ENCODE data around the gene PHACTR3.

The PHACTR3 gene

DNA sequence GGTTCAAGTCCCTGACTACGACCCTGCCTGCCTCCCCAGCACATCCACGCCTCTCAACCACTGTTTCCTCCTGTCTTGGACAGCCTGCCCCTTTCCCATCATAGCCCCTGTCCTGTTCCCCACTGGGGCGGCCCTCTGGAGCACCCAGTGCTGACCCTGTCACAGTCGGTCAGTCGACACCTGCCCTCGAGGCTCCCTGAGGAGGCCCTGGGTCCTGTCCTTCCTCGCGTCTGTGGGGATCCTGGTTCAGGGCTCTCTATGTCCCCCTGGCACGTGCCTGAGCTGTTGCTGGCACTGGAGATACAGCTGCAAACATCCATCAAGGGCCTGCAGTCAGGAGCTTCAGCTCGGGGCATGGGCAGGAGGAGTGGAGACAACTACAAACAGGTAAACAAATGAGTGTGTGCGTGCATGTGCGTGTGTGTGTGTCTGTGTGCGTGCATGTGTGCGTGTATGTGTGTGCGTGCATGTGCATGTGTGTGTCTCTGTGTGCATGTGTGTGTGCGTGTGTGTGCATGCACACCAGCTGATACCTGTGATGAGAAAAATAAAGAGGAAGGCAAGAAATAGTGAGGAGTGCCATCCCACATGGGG, 132.8 kb downstream of the PHACTR3 start:
- no peak for DNase-seq

DNA sequence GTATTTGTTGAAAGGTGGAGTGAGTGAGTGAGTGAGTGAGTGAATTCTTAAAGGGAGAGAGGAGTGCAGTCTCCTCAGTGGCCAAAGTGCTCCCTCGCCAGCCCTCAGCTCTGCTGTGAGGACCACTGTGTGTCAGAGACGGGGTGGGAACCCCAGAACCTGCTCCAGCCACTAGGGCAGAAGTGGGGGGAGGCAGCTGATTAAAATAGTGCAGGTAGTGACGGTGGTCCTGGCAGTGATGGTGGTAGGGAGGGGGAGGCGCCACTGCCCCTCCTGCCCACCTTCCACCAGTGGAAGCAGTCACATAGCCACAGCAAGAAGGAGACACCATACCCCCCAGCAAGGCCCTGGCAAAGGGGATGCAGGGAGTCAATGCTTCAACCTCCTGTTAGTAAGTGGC, 133.5 kb downstream of the PHACTR3 start:
- DNase-seq: no peak

DNA sequence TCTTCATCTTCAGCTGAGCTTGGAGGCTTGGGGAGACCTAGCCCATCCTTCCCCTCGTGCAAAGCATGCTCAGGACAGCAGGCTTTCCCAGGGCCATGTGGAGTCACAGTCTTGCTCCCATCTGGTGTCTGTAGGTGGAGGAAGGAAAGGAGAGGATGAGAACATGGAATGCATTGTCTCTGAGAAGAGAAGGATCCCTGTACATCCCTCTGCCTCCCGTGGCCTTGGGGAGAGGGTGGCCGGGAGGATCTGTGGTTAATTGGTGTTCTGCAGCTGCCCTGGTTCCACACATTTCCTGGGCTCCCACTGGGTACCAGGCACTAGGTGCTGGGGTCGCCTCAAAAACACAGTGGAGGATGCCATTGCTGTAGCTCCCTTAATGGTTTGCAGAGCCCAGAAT, 134.5 kb downstream of the PHACTR3 start:
- DNase-seq: no peak

DNA sequence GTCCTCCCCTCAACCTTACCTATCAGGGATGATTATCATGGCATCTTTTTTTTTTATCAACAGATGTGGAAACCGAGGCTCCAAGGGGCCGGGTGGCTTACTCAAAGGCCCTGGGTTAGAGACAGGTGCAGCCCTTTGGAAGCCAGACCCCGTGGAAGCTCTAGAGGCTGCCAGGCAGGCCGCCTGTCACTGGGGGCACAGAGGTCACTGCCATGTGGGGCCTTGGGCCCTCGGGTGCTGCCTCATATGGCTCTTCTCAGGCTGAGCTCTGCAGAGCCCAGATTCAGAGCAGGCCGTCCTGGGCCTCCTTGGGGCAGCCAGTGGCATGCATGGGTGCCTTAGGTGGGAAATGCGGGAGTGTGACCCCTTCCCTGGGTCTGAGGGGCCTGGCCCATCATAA, 136.3 kb downstream of the PHACTR3 start:
- DNase-seq: no peak

DNA sequence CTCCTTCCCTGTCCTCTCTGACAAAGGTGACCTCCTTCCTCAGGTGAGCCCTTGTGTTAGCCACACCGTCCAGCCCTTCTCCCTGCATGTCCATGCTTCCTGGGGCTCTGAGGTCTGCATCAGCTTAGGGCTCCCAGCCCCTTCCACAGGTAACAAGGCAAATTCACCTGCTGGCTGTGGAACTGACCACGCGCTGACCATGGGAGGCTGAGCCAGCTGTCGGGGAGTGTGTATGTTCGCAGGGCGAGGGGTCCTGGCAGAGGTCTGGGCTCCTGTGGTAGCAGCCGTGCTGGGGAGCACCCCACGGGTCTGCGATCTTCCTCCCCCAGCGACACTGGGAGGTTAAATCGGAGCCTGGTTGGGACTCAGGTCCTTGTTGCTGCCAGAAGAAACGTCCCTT, 136.7 kb downstream of the PHACTR3 start:
- DNase-seq: no peak

DNA sequence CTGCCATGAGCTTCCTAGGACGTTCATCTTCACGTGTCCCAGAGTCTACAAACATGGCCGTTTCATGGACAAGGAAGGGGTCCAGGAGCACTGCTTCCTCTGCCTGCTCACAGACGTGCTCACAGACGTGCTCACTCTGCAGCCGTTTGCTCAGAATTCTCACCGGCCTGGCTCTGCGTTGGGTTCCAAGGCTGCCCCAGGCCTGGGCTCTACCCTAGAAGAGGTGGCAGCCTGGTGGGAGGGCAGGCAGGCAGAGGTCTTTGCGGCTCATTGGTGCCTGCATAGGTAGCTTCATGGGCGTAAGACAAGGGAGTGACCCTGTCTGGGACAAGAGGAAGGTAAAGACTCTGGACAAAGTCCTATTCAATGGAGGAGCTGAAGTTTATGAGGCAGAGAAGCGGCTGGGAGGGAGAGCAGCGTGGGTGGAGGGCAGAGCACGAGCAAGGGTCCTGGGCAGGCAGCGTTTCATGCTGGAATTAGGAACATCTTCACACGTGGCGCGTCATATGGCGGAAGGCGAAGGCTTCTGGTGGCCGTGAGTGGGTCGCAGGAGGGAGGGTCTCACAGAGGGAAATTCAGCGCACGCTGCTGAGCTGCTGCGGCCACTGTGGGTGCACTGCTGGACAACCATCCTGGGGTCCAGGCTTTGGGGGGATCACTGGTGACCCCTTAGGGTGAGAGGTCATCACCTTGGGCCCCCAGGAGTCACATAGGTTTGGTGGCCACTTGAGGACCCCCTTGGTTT, 138.2 kb downstream of the PHACTR3 start:
- no peak for DNase-seq

DNA sequence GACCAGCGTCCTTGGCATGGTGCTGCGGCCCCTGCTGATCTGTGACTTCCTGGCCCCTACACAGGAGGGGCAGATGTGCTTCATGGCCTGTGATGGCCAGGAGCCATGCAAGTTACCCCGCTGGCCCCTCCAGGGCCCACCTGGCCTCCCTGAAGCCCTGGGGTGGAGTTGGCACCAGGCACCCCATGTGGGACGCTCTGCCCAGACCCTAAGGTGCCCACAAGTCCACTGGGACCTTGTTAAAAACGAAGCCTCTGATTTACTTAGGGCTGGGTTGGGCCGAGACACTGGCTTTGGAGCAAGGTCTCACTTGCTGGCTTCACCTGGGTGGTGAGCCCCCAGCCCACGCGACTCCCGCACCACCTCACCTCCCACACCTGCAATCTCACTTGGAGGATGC, 139.0 kb downstream of the PHACTR3 start:
- DNase-seq: no peak

DNA sequence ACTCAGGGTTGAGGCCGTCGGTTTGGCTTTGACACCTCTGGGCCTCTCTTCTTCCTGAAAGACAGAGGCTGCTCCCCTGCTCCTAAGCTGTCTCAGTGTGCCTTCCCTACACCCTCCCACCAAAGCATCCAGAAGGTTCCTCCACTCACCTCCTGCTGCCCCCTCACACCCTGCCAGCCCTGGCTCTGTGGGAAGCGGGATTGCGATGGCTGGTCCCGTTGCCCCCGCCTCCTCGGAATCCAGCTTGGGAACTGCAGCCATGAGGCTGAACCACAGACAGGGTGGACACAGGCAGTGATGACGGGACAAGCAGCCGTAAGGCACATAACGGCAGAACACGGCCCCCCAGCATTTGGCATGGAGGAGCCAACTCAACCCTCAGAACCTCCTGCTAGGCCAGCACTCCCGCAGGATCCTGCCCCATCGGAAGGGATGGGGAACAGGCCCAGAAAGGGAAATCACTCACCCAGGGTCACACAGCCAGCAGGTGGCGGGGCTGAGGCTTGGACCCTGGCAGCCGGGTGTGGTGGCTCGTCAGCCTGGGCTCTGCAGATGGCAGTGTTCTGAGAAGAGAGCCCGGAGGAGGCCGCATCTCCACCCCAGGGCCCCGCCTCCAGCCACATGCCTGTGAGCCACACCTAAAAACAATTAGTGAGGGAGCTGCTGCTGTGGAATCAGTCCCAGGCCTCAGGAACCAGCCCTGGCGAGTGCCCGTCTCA, 139.6 kb downstream of the PHACTR3 start:
- DNase-seq: no peak

DNA sequence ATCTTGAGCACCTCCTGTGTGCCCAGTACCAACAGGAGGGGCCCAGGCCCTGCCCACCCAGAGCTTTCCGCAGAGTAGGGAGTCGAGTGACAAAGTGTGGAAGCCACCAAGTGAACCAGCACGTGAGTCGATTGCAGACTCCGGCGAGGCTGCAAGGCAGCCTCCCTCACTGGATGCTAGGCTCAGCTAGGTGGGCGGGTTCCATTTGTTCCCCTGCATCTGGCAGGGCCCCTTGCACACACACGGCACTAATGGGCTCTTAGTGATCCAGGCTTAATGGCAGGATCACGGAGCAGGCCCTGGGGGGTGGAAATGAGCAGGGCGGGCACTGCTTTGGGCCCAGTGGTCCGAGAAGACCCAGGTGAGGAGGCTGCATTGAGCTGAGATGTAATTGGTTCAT, 140.4 kb downstream of the PHACTR3 start:
- DNase-seq: no peak

DNA sequence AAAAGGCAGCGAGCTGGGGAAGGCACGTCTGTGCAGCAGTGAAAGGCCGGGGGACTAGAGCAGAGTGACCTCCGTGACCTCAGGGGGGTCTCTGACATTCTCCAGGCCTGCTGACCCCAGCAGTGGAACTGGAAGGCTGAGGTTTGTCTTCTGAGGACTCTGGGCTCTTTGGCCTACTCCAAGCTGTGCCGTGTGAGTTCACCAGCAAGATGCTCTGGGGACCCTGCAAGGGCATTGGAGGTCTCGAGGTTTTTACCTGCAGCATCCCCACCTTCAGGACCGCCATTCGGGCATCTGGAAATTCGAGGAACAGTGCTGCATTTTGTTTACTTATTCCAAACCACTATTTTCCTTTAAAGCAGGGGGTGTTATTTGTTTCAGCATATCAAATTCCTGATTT, 140.9 kb downstream of the PHACTR3 start:
- DNase-seq: no peak

DNA sequence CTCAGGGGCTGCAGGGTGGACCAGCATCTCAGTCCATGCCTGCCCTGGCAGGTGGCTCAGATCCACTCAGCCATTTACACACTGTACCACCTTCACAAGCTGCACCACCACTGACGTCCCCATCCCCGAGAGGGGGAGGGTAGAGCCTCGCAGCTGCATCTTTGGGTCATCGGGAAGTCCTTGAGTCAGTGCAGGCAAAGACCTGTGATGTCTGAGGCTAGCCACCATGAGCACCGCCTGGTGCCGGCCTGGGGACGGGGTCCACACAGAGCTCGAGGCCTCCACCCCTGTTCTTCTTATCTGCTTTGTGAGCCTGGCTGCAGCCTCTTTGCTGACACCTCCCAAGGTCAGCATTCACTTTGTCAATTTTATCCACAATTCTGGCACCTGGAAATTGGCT, 141.4 kb downstream of the PHACTR3 start:
- no peak for DNase-seq

DNA sequence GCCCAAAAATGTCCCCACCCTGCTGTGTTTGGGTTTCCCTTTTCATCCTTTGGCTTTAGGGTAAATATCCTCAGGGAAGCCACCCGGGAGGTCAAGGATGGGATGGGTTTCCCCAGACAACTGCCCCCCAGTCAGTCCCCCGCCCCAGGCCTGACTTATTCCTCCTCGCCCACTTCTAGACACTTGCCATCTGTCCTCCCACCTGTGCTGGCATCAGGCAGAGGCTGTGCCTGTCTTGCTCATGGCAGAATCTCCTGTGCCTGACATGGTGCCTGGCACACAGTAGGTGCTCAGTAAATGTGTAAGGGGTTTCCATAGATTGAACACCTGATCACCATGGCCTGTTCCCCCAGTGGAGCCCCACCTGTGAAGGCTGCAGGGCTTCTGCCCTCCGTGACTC, 141.8 kb downstream of the PHACTR3 start:
- DNase-seq: no peak

DNA sequence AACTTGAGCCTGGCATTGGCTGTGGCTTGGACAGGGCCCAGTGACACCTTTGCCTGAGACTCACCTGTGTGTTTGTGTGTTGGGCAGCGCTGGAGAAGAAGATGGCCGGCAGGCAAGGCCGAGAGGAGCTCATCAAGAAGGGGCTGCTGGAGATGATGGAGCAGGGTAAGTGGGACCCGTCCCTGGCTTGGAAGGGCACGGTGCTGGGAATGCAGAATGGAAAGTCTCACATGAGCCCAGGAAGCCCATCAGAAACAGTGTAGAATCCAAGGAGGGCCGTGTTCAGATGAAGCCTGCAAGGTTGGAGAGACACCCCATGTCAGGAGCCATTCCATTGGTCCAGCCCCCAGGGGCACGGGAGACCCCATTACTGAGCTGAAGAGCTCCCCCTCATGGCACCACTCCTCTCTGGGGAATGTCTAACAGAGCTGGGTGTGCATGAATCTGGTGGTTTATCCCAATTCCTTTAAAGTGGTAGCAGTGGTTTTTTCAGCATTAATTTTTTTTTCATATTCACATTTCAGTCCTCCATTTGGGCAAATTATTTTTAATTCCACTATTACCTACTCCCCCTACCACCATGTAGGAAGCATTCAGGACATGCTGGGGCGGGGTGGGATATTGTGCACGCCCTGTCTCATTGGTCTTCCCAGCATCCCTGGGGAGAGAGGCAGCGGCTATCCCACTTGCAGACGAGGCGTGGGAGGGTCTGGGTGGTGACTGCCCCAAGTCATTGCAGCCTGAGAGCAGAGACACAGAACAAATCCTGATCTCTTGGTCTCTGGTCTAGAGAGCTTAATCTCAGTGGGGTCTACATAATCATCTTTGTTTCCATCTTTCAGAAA, 143.6 kb downstream of the PHACTR3 start:
- no peak for DNase-seq

DNA sequence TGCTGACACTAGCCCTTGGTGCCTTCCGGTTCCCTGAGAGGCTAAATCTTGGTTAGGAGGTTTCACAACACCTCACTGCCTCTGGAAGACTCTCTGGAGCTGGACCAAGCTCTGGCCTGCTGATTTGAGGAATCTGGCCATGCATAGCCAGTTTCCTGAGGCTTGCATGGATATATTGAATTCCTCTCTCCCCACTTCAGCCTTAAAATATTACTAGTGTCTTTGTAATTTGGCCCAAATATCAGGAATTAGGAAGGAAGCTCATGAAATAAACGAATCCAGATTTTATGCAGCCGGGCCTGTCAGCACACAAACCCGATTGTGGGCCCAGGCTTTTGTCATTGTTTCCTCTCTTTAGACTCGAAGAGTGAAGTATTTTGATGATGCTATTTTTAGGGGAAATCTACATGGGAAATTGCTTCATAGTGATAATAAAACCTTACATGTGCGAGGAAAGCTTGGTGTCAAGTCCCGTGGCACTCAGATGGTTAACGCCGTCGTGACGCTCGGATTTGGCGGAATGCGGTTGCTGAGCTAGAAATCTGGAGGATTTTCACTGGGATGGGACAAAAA, 144.4 kb downstream of the PHACTR3 start:
- DNase-seq: no peak

DNA sequence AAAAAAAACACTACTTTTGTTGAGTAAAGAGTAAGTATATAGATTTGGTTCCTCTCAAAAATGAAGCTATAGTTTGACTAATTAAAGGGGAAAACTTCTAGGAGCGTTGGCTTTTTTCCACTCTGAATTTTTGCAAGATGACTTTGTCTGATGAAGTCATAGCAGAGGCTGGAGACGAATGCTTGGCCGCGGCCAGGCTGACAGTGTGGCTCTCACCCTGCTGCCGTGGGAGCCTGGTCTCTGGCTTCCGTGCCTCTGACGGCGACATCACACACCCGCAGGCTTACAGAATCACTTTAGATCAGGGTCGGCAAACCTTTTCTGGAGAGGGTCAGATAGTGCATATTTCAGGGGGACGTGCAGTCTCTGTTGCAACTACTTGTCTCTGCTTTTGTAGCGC, 145.0 kb downstream of the PHACTR3 start:
- DNase-seq: no peak

DNA sequence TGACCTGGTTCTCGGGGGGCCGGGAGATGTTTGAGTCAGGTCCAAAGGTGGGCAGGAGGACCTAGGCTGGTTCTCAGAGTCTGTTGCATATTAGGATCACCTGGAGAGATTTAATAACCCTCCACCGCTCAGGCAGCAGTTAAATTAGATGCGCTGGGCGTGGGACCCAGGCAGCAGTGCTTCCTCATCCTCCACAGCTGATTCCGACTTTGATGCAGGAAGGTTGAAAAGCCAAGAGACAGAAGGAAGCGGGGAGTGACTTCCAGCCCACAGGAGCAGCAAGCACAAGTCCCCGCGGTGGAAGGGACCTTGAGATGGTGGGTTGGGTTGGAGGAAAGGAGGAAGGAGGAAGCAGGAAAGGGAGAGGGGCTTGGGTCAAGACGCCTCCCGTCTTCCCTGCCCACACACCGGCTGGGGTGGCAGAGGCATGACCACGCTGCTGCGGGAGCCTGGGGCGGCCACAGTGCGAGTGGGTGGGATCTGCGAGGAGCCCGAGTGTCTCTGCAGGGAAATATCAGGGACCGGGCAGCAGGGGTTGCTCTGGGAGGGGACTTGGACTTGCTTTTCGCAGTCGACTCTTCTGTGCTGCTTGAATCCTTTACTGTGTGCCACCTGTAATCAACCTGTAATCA, 146.0 kb downstream of the PHACTR3 start:
- DNase-seq: no peak

DNA sequence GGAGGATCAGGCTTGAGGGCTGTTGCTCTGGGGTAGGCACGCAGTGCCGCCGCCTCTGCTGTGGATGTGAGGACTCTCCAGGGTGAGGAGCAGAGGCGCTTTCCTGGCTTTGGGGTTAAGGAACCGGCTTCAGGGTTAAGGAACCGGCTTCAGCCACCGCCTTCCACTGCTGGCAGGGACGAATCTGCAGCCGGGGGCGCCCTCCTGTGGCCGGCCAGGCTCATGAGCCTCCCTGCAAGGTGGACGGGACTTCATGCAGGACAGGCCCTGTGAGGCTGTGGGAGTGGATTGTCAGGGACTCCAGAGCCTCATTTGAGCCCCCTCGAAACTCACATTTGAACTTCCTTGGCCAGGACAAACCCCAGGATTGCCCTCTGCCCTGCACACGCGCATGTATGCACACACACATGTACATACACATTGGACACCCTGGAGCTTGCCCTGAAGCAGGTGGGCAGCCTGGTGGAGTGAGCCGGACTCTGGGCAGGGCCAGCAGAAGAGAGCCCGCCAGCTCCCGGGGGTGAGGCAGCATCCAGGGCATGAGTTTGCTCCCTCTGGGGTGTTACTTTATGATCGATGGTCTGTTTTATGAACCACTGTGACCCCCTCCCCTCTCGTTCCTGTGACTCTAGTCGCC, 146.9 kb downstream of the PHACTR3 start:
- no peak for DNase-seq

DNA sequence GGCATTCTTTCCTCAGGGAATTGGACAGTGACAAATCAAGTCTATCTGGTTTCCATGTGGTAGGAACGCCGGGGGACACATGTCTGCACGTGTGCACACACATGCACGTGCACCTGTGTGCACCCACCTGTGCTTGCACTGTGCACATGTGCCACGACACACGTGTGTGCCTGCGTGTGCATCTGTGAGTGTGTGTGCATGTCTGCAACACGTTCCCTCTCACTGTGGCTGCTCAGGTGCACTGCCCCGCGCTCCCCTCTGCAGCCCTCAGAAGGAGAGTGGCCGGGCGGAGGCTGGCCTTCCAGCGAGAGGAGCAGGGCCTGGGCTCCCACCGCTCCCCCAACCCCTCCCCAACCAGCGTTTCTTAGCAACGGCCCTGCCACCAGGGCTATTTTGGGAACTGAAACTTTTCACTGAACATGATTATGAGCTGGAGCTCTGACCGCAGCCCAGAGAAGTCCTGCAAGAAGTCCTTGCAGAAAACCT, 147.8 kb downstream of the PHACTR3 start:
- no peak for DNase-seq

DNA sequence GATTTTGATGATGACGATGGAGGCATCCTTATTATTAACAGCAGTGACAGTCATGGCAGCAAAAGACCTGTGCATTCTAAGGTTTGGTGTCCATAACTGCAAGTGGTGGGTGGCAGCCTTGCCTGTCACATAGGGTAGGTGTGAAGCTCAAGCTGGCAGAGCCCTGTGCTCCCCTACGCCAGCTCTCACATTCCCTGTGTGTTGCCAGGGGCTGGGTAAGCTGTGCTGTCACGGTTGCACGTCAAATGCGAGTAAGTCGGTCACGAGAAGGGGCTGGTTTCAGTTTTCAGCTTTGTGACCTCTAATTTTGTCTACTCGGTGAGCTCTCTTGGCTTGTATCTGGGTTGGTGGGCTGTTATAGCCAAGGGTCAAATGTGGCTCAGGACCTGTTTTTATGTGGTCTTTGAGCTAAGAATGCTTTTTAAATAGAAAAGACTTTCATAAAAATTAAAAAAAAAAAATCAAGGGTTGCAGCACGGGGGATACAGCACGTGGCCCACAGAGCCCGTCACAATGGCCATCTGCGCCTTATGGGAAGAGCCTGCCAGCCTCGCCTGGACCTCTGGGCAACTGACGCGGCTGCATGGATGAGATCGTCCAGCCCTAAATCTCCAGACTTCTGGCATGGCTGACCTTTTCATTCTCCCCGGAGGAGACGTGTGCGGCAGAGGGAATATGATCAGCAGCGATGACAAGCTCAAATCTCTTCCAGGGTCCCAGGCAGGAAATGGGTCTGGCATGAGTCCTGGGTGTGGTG, 148.5 kb downstream of the PHACTR3 start:
- DNase-seq: no peak

DNA sequence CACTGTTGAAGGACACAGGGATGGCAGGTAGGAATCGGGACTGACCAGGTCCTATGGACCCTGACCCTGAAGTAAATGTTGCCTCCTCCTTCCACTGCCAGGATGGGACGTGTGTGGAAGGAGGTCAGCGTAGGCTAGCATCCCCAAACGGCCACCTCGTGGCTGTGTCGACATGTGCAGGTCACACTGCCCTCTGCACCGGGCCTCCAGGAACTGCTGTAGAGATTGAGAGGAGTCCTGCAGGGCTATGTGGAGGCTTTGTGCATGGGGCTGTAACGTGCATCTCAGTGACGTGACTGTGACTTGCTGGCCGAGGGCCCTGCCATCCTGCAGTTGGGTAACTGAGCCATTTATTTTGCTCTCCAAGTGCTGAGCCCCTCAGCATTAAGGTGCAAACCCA, 149.5 kb downstream of the PHACTR3 start:
- DNase-seq: no peak

DNA sequence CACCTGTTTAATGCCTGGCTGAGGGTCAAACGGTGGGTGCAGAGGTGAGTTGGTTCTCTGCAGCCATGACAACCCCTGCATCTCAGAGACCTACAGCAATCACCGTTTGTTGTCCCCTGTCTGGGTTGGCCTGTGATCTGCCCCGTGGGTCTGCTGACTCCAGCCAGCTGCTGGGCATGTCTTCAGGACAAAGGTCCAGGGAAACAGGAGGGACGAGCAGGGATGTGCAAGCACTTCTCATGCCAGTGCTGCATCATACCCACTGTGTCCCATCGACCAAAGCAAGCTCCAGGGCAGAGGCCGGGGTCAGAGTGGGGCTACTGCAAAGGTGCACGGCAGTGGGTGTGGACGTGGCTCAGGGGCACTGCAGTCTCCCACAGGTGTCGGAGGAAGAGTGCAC, 150.2 kb downstream of the PHACTR3 start:
- no peak for DNase-seq
